Gastrocnemius medialis (tissue), 4 donors: ENCODE data around the gene SCN9A.

Experiments
- POLR2A ChIP-seq, 2 donors: fragments of 450-650 bp; IDR thresholded peaks; one replicate each; pipeline ENCODE4 v1.6.1; 2017; ENCODE audit warnings: antibody characterized with exemption in 2 of 2, mild to moderate bottlenecking in 2 of 2, moderate library complexity in 2 of 2
- TF ChIP-seq, protein P1 (sequence below), 5 experiments: fragments of 450-650 bp in 3 of 5; fragments of 200-600 bp in 2 of 5; sonication (generic) in 2 of 5; IDR thresholded peaks in 4 of 5; conservative IDR thresholded peaks in 1 of 5; 1 replicate in 4 of 5; 2 replicates in 1 of 5; pipeline ENCODE4 v1.5.1; 2016 to 2019; ENCODE audit warnings: antibody characterized with exemption in 5 of 5, mild to moderate bottlenecking in 3 of 5, moderate library complexity in 3 of 5

DNA sequence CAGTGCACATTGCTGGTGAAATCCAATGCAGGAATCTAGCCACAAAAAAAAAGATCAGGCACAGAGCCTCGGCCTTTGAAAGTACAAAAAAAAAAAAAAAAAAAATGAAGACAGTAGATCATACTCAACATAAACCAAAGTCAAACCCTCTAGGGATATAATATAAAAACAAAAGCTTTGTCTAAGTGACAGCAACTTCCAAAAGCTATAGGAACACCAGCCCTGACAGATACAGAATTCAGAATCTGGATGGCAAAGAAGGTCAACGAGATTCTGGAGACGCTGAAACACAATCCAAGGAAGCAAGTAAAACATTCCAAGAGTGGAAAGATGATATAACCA is 194.0 kb downstream of the SCN9A start:
- TF ChIP-seq, protein P1, sequence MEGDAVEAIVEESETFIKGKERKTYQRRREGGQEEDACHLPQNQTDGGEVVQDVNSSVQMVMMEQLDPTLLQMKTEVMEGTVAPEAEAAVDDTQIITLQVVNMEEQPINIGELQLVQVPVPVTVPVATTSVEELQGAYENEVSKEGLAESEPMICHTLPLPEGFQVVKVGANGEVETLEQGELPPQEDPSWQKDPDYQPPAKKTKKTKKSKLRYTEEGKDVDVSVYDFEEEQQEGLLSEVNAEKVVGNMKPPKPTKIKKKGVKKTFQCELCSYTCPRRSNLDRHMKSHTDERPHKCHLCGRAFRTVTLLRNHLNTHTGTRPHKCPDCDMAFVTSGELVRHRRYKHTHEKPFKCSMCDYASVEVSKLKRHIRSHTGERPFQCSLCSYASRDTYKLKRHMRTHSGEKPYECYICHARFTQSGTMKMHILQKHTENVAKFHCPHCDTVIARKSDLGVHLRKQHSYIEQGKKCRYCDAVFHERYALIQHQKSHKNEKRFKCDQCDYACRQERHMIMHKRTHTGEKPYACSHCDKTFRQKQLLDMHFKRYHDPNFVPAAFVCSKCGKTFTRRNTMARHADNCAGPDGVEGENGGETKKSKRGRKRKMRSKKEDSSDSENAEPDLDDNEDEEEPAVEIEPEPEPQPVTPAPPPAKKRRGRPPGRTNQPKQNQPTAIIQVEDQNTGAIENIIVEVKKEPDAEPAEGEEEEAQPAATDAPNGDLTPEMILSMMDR (IDR thresholded peaks at IDR 0.05 in 4 of 5, conservative IDR thresholded peaks at IDR 0.05 in 1 of 5) = no peak
- TF ChIP-seq POLR2A (IDR thresholded peaks at IDR 0.05) = no peak
